GM12878 (cell line): Measurements from ENCODE around the gene FARS2. TPM values are rescaled to one million over a fixed set of nuclear protein-coding genes. Genes with fewer than 3 reads are reported as not detected.

ENCODE experiments used
- ATAC-seq: fragments of 200-7000 bp; cut with Tn5 transposase; 3 replicates; pipeline ENCODE4 v1.9.1; 2020; ENCODE audit warnings: mild to moderate bottlenecking, moderate library complexity
- BruUV-seq: library from RNA; stranded (reverse); fragments of 400-500 nt; replicated peaks from 2 replicates; lab custom pipeline; 2021; lab: Mats Ljungman, UMichigan
- CTCF ChIA-PET: fragments of 300-600 bp; sonication (Branson Sonifier 250); formaldehyde crosslinking; extraction: SDS; loops from one replicate; lab custom pipeline; 2021; ENCODE audit warnings: inconsistent platforms; lab: Yijun Ruan, JAX
- POLR2A ChIA-PET: fragments of 350-600 bp; formaldehyde crosslinking; extraction: SDS; loops from one replicate; lab custom pipeline; 2021; ENCODE audit warnings: inconsistent platforms; lab: Charles Lee
- RAD21 ChIA-PET: fragments of 300-600 bp; sonication (Branson Sonifier 250); formaldehyde crosslinking; loops from one replicate; lab custom pipeline; 2023; ENCODE audit warnings: antibody characterized with exemption; ENCODE audit not compliant: unreplicated experiment; lab: Charles Lee
- SMC1A ChIA-PET: fragments of 300-600 bp; sonication (Branson Sonifier 250); formaldehyde crosslinking; loops from one replicate; lab custom pipeline; 2023; ENCODE audit not compliant: unreplicated experiment, uncharacterized antibody; lab: Charles Lee
- DNase-seq: peaks from one replicate; pipeline ENCODE4 v3.0.0-alpha.2; 2011; ENCODE audit warnings: low read depth, low spot score
- FAIRE-seq: peaks from 3 replicates; lab custom pipeline; 2011; peaks lifted over from hg19 to GRCh38; lab: Jason Lieb, UNC
- H2AFZ ChIP-seq: 2 replicates; pipeline ENCODE4 v1.6.0; 2011; ENCODE audit warnings: low read depth, low read length, control low read depth; ENCODE audit not compliant: control insufficient read depth
- H3K27ac ChIP-seq: 2 replicates; pipeline ENCODE4 v1.5.1; 2011; ENCODE audit warnings: control low read depth; ENCODE audit not compliant: control insufficient read depth, insufficient read depth
- H3K27me3 ChIP-seq, 2 experiments: replicated peaks in 1 of 2; 2 replicates each; pipeline versions ENCODE4 v1.6.0 to v1.6.1; 2011; ENCODE audit warnings: low read length in 1 of 2; ENCODE audit not compliant: control insufficient read depth in 2 of 2, insufficient read depth in 2 of 2
- H3K36me3 ChIP-seq, 2 experiments: 2 replicates each; pipeline ENCODE4 v1.5.1; 2011; ENCODE audit warnings: low read length in 1 of 2; ENCODE audit not compliant: control insufficient read depth in 2 of 2, insufficient read depth in 2 of 2
- H3K4me1 ChIP-seq: 2 replicates; pipeline ENCODE4 v1.6.1; 2011; ENCODE audit warnings: mild to moderate bottlenecking, low read length, moderate library complexity, mixed read lengths; ENCODE audit not compliant: control insufficient read depth, insufficient read depth
- H3K4me2 ChIP-seq: 2 replicates; pipeline ENCODE4 v1.6.0; 2011; ENCODE audit warnings: control low read depth; ENCODE audit not compliant: control insufficient read depth, insufficient read depth
- H3K4me3 ChIP-seq: fragments of 200-600 bp; sonication (generic); 2 replicates; pipeline ENCODE4 v1.5.1; 2016
- H3K79me2 ChIP-seq: 2 replicates; pipeline ENCODE4 v1.6.0; 2011; ENCODE audit warnings: low read length; ENCODE audit not compliant: control insufficient read depth, insufficient read depth
- H3K9ac ChIP-seq: 2 replicates; pipeline ENCODE4 v1.8.0; 2011; ENCODE audit warnings: low read length, control low read depth, mixed read lengths; ENCODE audit not compliant: control insufficient read depth, insufficient read depth
- H3K9me3 ChIP-seq: replicated peaks from 3 replicates; pipeline ENCODE4 v1.5.1; 2011; ENCODE audit warnings: mild to moderate bottlenecking, low read length; ENCODE audit not compliant: control insufficient read depth, insufficient read depth
- H4K20me1 ChIP-seq: 2 replicates; pipeline ENCODE4 v1.6.0; 2011; ENCODE audit not compliant: control insufficient read depth, insufficient read depth
- CBX5 ChIP-seq: sonication (generic); IDR thresholded peaks from 2 replicates; pipeline ENCODE4 v1.6.1; 2016; ENCODE audit warnings: low read depth, moderate library complexity, mild to moderate bottlenecking, inconsistent platforms
- CHD2 ChIP-seq: IDR thresholded peaks from 2 replicates; pipeline ENCODE4 v1.6.1; 2011; ENCODE audit warnings: low read depth, low read length, improper control_type of control experiment, borderline replicate concordance
- DPF2 ChIP-seq: fragments of 450-650 bp; IDR thresholded peaks from 2 replicates; pipeline ENCODE4 v1.6.1; 2017; ENCODE audit warnings: mild to moderate bottlenecking
- FOS ChIP-seq: IDR thresholded peaks from 3 replicates; pipeline ENCODE4 v1.6.1; 2011; ENCODE audit warnings: borderline replicate concordance; ENCODE audit not compliant: insufficient read length; ENCODE audit errors: extremely low read depth
- JUNB ChIP-seq: IDR thresholded peaks from 2 replicates; pipeline ENCODE4 v1.6.1; 2016; ENCODE audit warnings: antibody characterized with exemption, mild to moderate bottlenecking
- KDM1A ChIP-seq: fragments of 200-600 bp; sonication (generic); IDR thresholded peaks from 2 replicates; pipeline ENCODE4 v1.6.1; 2016; ENCODE audit warnings: borderline replicate concordance
- NBN ChIP-seq: fragments of 450-650 bp; IDR thresholded peaks from 2 replicates; pipeline ENCODE4 v1.6.1; 2016
- NFIC ChIP-seq: IDR thresholded peaks from 2 replicates; pipeline ENCODE4 v1.6.1; 2012; ENCODE audit warnings: low read depth, mild to moderate bottlenecking, inconsistent platforms, low read length, moderate library complexity
- NFXL1 ChIP-seq: fragments of 450-650 bp; IDR thresholded peaks from 2 replicates; pipeline ENCODE4 v1.6.1; 2017; ENCODE audit warnings: antibody characterized with exemption, mild to moderate bottlenecking, borderline replicate concordance
- NFYB ChIP-seq: IDR thresholded peaks from 2 replicates; pipeline ENCODE4 v1.6.1; 2011; ENCODE audit warnings: low read depth, mild to moderate bottlenecking, low read length, improper control_type of control experiment, moderate library complexity; ENCODE audit not compliant: insufficient read depth
- RB1 ChIP-seq: fragments of 450-650 bp; formaldehyde crosslinking; IDR thresholded peaks from 2 replicates; pipeline ENCODE4 v1.6.1; 2017; ENCODE audit warnings: mild to moderate bottlenecking, borderline replicate concordance
- SPI1 ChIP-seq: IDR thresholded peaks from 2 replicates; pipeline ENCODE4 v1.6.1; 2011; ENCODE audit warnings: low read depth, mild to moderate bottlenecking, low read length, moderate library complexity, borderline replicate concordance; ENCODE audit not compliant: insufficient read depth
- SUPT20H ChIP-seq: IDR thresholded peaks from 2 replicates; pipeline ENCODE4 v1.6.1; 2011; ENCODE audit warnings: low read depth, mild to moderate bottlenecking, low read length, moderate library complexity, borderline replicate concordance; ENCODE audit not compliant: control insufficient read depth
- TAF1 ChIP-seq: IDR thresholded peaks from 2 replicates; pipeline ENCODE4 v1.6.1; 2011; ENCODE audit warnings: mild to moderate bottlenecking, low read depth, low read length, borderline replicate concordance
- ZBED1 ChIP-seq: IDR thresholded peaks from 2 replicates; pipeline ENCODE4 v1.6.1; 2016; ENCODE audit warnings: borderline replicate concordance
- ZNF217 ChIP-seq: fragments of 450-650 bp; IDR thresholded peaks from 2 replicates; pipeline ENCODE4 v1.6.1; 2017; ENCODE audit warnings: antibody characterized with exemption, mild to moderate bottlenecking
- in situ Hi-C: fragments of 300-500 bp; cut with MboI; formaldehyde crosslinking; loops from 9 replicates; pipeline ENCODE4 v1.14.3; 2018; ENCODE audit warnings: mixed read lengths
- intact Hi-C: fragments of 100-400 bp; cut with micrococcal nuclease; formaldehyde crosslinking; loops from one replicate; pipeline ENCODE4 v1.14.2; 2022; ENCODE audit not compliant: unreplicated experiment
- polyA plus RNA-seq, 11 experiments: library from polyadenylated mRNA; depleted of rRNA in 4 of 11; unstranded in 6 of 11; stranded (reverse) in 5 of 11; fragments of >200 nt; fragmentation: Nextera tagmentation in 4 of 11; fragmentation: Illumina TruSeq in 1 of 11; extraction: Ambion mirVana in 4 of 11; extraction: Trizol in 1 of 11; gene quantifications; 1 replicate in 1 of 11; 2 replicates in 10 of 11; pipeline versions ENCODE4 v1.2.1 to v1.2.3, GENCODE V29; 2011 to 2016; ENCODE audit warnings: inconsistent platforms in 2 of 11, missing spikeins in 2 of 11, low read depth in 1 of 11
- total RNA-seq, 4 experiments: library from RNA; depleted of rRNA in 3 of 4; stranded (reverse); fragments of >200 nt in 3 of 4; fragmentation: Illumina TruSeq in 1 of 4; extraction: Trizol in 1 of 4; gene quantifications; 2 replicates each; pipeline versions ENCODE4 v1.2.1 to v1.2.3, GENCODE V29; 2013 to 2021
- TF ChIP-seq, protein P1 (sequence below): fragments of 450-650 bp; formaldehyde crosslinking; IDR thresholded peaks from 2 replicates; pipeline ENCODE4 v1.5.0; 2022; ENCODE audit warnings: mild to moderate bottlenecking, missing genetic modification characterization
- TF ChIP-seq, protein P2 (sequence below): IDR thresholded peaks from 2 replicates; pipeline ENCODE4 v1.6.1; 2012; ENCODE audit warnings: low read depth, low read length, improper control_type of control experiment

The FARS2 gene
- total and polyA plus RNA-seq, 10 of the 15 experiments (the other 5 are each of a cell fraction or from before 2014, with no cell fraction given): 16.8 to 46.7 (median 25.6) TPM

GRCh38 chr6:5411414-5411813 is 150.1 kb downstream of the FARS2 start:
- intact Hi-C loops: no loop called here
- CTCF ChIA-PET: no interaction called here
- no peak for DNase-seq
- H3K79me2 ChIP-seq: no peaks in the 10 kb centered on the region
- no peak overlapping the region for H2AFZ ChIP-seq
- no peaks in the 10 kb centered on the region for H3K4me1 ChIP-seq
- TF ChIP-seq NFIC (no peak), FOS (no peak), NBN (no peak), ZBED1 (no peak), DPF2 (no peak), RB1 (no peak), SUPT20H (no peak), JUNB (no peak), CBX5 (no peak), CHD2 (no peak), SPI1 (no peak), NFXL1 (no peak), KDM1A (no peak), ZNF217 (no peak), TAF1 (no peak), NFYB (no peak)
- TF ChIP-seq, protein P1, sequence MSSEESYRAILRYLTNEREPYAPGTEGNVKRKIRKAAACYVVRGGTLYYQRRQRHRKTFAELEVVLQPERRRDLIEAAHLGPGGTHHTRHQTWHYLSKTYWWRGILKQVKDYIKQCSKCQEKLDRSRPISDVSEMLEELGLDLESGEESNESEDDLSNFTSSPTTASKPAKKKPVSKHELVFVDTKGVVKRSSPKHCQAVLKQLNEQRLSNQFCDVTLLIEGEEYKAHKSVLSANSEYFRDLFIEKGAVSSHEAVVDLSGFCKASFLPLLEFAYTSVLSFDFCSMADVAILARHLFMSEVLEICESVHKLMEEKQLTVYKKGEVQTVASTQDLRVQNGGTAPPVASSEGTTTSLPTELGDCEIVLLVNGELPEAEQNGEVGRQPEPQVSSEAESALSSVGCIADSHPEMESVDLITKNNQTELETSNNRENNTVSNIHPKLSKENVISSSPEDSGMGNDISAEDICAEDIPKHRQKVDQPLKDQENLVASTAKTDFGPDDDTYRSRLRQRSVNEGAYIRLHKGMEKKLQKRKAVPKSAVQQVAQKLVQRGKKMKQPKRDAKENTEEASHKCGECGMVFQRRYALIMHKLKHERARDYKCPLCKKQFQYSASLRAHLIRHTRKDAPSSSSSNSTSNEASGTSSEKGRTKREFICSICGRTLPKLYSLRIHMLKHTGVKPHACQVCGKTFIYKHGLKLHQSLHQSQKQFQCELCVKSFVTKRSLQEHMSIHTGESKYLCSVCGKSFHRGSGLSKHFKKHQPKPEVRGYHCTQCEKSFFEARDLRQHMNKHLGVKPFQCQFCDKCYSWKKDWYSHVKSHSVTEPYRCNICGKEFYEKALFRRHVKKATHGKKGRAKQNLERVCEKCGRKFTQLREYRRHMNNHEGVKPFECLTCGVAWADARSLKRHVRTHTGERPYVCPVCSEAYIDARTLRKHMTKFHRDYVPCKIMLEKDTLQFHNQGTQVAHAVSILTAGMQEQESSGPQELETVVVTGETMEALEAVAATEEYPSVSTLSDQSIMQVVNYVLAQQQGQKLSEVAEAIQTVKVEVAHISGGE (CRISPR knock-in tag): no peak
- TF ChIP-seq, protein P2, sequence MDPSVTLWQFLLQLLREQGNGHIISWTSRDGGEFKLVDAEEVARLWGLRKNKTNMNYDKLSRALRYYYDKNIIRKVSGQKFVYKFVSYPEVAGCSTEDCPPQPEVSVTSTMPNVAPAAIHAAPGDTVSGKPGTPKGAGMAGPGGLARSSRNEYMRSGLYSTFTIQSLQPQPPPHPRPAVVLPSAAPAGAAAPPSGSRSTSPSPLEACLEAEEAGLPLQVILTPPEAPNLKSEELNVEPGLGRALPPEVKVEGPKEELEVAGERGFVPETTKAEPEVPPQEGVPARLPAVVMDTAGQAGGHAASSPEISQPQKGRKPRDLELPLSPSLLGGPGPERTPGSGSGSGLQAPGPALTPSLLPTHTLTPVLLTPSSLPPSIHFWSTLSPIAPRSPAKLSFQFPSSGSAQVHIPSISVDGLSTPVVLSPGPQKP: no peak
- no peak for ATAC-seq
- H4K20me1 ChIP-seq: no peaks in the 10 kb centered on the region
- H3K4me3 ChIP-seq: no peak overlapping the region
- no peak overlapping the region for H3K4me2 ChIP-seq
- SMC1A ChIA-PET: no interaction called here
- H3K27ac ChIP-seq: no peak overlapping the region
- no peak for FAIRE-seq
- BruUV-seq: no TSS peak
- H3K36me3 ChIP-seq: peaks cover 0 to 4% of the 10 kb centered on the region in 2 experiments; a peak in 1 of 4 replicates
- H3K9ac ChIP-seq: no peak overlapping the region
- RAD21 ChIA-PET: no interaction called here
- POLR2A ChIA-PET: no interaction called here
- H3K9me3 ChIP-seq: no peaks in the 10 kb centered on the region
- in situ Hi-C loops: no loop called here
- no peaks in the 10 kb centered on the region for H3K27me3 ChIP-seq
